ENCODE measurements around the gene RNF227.

RNF227 gene

GRCh38 chr17:7886227-7887037 lies 29.7 kb downstream of the RNF227 start:
- Histone ChIP-seq H3K36me3 (replicated peaks) (peaks cover 11% of the 10 kb centered on the region), H3K27ac (peak overlapping the region; percentile 71), H3K27me3 (replicated peaks) (no peaks in the 10 kb centered on the region), H3K4me3 (ENCODE audit: low read depth, low read length) (peak overlapping the region; percentile 81)
- peak; percentile 21 for DNase-seq
- peak; percentile 41 for TF ChIP-seq CTCF (IDR thresholded peaks at IDR 0.05; ENCODE audit: low read depth, low read length, missing control alignments)
- in situ Hi-C loops (cut with HindIII; ENCODE audit: low pct_ligation_motif_present, low sequenced_read_pairs) = no loop called here

- Histone ChIP-seq H3K36me3 (replicated peaks) (peaks cover 6% of the 10 kb centered on the region), H3K27me3 (replicated peaks) (no peaks in the 10 kb centered on the region), H3K27ac (peak overlapping the region; percentile 71), H3K4me3 (ENCODE audit: low read depth, low read length) (peak overlapping the region; percentile 81)
- in situ Hi-C loops (cut with HindIII; ENCODE audit: low pct_ligation_motif_present, low sequenced_read_pairs) = no loop called here
- TF ChIP-seq CTCF (IDR thresholded peaks at IDR 0.05; ENCODE audit: low read depth, low read length, missing control alignments) = no peak
- no peak for DNase-seq
Observed at GRCh38 chr17:7885367-7886226, 30.5 kb downstream of the RNF227 start.

- in situ Hi-C loops (cut with HindIII; ENCODE audit: low pct_ligation_motif_present, low sequenced_read_pairs) = no loop called here
- Histone ChIP-seq H3K36me3 (replicated peaks) (peaks cover 7% of the 10 kb centered on the region), H3K27me3 (replicated peaks) (no peaks in the 10 kb centered on the region), H3K4me3 (ENCODE audit: low read depth, low read length) (peak overlapping the region; percentile 81), H3K27ac (peak overlapping the region; percentile 61)
- no peak for DNase-seq
- no peak for TF ChIP-seq CTCF (IDR thresholded peaks at IDR 0.05; ENCODE audit: low read depth, low read length, missing control alignments)
Observed at GRCh38 chr17:7884581-7885366, 31.3 kb downstream of the RNF227 start.

GRCh38 chr17:7883781-7884386 lies 32.2 kb downstream of the RNF227 start:
- Histone ChIP-seq H3K27ac (peak overlapping the region; percentile 32), H3K27me3 (replicated peaks) (no peaks in the 10 kb centered on the region), H3K4me3 (ENCODE audit: low read depth, low read length) (peak overlapping the region; percentile 67), H3K36me3 (replicated peaks) (peaks cover 10% of the 10 kb centered on the region)
- in situ Hi-C loops (cut with HindIII; ENCODE audit: low pct_ligation_motif_present, low sequenced_read_pairs) = no loop called here
- no peak for DNase-seq
- TF ChIP-seq CTCF (IDR thresholded peaks at IDR 0.05; ENCODE audit: low read depth, low read length, missing control alignments) = no peak

GRCh38 chr17:7882629-7883028 lies 33.5 kb downstream of the RNF227 start:
- in situ Hi-C loops (cut with HindIII; ENCODE audit: low pct_ligation_motif_present, low sequenced_read_pairs) = no loop called here
- H3K36me3 ChIP-seq (replicated peaks) = peaks cover 10% of the 10 kb centered on the region
- H3K4me3 ChIP-seq (ENCODE audit: low read depth, low read length) = no peak overlapping the region
- no peak for DNase-seq
- no peak for TF ChIP-seq CTCF (IDR thresholded peaks at IDR 0.05; ENCODE audit: low read depth, low read length, missing control alignments)
- H3K27me3 ChIP-seq (replicated peaks) = no peaks in the 10 kb centered on the region
- H3K27ac ChIP-seq = no peak overlapping the region
